ENCODE measurements around the gene XAGE3.

DNA sequence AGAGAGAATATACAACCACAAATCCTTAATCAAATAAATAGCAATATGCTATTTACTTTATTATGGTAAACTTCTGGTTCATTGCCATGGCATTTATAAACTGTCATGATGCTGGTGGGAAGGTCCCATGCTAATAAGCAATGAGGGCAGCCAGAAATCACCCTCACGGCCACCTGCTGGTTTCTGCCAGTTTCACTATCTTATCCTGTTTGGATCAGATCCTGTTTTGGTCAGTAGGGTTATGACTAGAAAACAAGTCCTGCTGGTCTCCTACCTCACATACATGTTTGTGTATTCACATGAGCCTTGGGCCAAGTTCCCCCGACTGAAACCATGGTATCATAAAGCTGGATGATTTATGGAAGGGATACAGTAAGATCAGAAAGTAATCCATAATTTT lies 28.7 kb downstream of the XAGE3 start:
- no peak for TF ChIP-seq POLR2AphosphoS5 (IDR thresholded peaks at IDR 0.05)
- TF ChIP-seq, protein P1, sequence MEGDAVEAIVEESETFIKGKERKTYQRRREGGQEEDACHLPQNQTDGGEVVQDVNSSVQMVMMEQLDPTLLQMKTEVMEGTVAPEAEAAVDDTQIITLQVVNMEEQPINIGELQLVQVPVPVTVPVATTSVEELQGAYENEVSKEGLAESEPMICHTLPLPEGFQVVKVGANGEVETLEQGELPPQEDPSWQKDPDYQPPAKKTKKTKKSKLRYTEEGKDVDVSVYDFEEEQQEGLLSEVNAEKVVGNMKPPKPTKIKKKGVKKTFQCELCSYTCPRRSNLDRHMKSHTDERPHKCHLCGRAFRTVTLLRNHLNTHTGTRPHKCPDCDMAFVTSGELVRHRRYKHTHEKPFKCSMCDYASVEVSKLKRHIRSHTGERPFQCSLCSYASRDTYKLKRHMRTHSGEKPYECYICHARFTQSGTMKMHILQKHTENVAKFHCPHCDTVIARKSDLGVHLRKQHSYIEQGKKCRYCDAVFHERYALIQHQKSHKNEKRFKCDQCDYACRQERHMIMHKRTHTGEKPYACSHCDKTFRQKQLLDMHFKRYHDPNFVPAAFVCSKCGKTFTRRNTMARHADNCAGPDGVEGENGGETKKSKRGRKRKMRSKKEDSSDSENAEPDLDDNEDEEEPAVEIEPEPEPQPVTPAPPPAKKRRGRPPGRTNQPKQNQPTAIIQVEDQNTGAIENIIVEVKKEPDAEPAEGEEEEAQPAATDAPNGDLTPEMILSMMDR (IDR thresholded peaks at IDR 0.05): no peak
- no peak for TF ChIP-seq EP300 (IDR thresholded peaks at IDR 0.05)
- TF ChIP-seq POLR2A (IDR thresholded peaks at IDR 0.05): no peak
